ENCODE results near the gene CCDC90B.

- TF ChIP-seq CTCF (conservative IDR thresholded peaks at IDR 0.05; ENCODE audit: low read depth, low read length) (no peak), EZH2 (IDR thresholded peaks at IDR 0.05; ENCODE audit: borderline replicate concordance, low read depth, low read length, poor library complexity, severe bottlenecking) (no peak)
These were observed 1.5 kb downstream of the CCDC90B start for GRCh38 chr11:83284501-83285150.
